Testis (tissue), 2 donors: ENCODE results near the gene TADA2A.

Experiments
- POLR2A ChIP-seq: fragments of 450-650 bp; IDR thresholded peaks from one replicate; pipeline ENCODE4 v1.6.1; 2017; ENCODE audit warnings: antibody characterized with exemption, mild to moderate bottlenecking, moderate library complexity
- TF ChIP-seq, protein P1 (sequence below), 3 experiments: fragments of 450-650 bp in 2 of 3; fragments of 200-600 bp in 1 of 3; sonication (generic) in 1 of 3; IDR thresholded peaks; one replicate each; pipeline ENCODE4 v1.5.1; 2016 to 2019; ENCODE audit warnings: antibody characterized with exemption in 3 of 3, mild to moderate bottlenecking in 2 of 3, moderate library complexity in 1 of 3

- TF ChIP-seq, protein P1, sequence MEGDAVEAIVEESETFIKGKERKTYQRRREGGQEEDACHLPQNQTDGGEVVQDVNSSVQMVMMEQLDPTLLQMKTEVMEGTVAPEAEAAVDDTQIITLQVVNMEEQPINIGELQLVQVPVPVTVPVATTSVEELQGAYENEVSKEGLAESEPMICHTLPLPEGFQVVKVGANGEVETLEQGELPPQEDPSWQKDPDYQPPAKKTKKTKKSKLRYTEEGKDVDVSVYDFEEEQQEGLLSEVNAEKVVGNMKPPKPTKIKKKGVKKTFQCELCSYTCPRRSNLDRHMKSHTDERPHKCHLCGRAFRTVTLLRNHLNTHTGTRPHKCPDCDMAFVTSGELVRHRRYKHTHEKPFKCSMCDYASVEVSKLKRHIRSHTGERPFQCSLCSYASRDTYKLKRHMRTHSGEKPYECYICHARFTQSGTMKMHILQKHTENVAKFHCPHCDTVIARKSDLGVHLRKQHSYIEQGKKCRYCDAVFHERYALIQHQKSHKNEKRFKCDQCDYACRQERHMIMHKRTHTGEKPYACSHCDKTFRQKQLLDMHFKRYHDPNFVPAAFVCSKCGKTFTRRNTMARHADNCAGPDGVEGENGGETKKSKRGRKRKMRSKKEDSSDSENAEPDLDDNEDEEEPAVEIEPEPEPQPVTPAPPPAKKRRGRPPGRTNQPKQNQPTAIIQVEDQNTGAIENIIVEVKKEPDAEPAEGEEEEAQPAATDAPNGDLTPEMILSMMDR (IDR thresholded peaks at IDR 0.05), result no peak
- TF ChIP-seq POLR2A, result no peak
Measured at GRCh38 chr17:37470181-37470580, 63.5 kb downstream of the TADA2A start.
